RWPE2 (cell line): ENCODE results near the gene ESCO1.

Experiments
- ATAC-seq: fragments of 200-7000 bp; cut with Tn5 transposase; 3 replicates; pipeline ENCODE4 v1.9.1; 2021; ENCODE audit warnings: low read depth
- DNase-seq: peaks from one replicate; pipeline ENCODE4 v3.0.0-alpha.2; 2020; ENCODE audit warnings: low spot score
- H3K27ac ChIP-seq: fragments of 450-650 bp; 2 replicates; pipeline ENCODE4 v1.5.1; 2017; ENCODE audit warnings: mild to moderate bottlenecking; ENCODE audit not compliant: poor library complexity, severe bottlenecking
- H3K27me3 ChIP-seq: fragments of 250-450 bp; sonication (Bioruptor Pico); 2 replicates; pipeline ENCODE4 v1.5.1; 2021; ENCODE audit warnings: mild to moderate bottlenecking, moderate library complexity; ENCODE audit not compliant: insufficient read depth, poor library complexity, severe bottlenecking
- H3K36me3 ChIP-seq: fragments of 250-450 bp; sonication (Bioruptor Pico); 2 replicates; pipeline ENCODE4 v1.5.1; 2020; ENCODE audit warnings: low read depth, mild to moderate bottlenecking, moderate library complexity
- H3K4me1 ChIP-seq: fragments of 250-450 bp; sonication (Bioruptor Pico); 2 replicates; pipeline ENCODE4 v1.5.1; 2021; ENCODE audit warnings: mild to moderate bottlenecking, moderate library complexity; ENCODE audit not compliant: insufficient read depth, poor library complexity, severe bottlenecking
- H3K4me3 ChIP-seq: fragments of 250-450 bp; sonication (Bioruptor Pico); 2 replicates; pipeline ENCODE4 v1.5.1; 2021; ENCODE audit warnings: mild to moderate bottlenecking, moderate library complexity; ENCODE audit not compliant: severe bottlenecking
- H3K9me3 ChIP-seq: fragments of 250-450 bp; sonication (Bioruptor Pico); 2 replicates; pipeline ENCODE4 v1.5.1; 2021; ENCODE audit warnings: mild to moderate bottlenecking, moderate library complexity; ENCODE audit not compliant: severe bottlenecking
- TF ChIP-seq, protein P1 (sequence below): fragments of 450-650 bp; IDR thresholded peaks from one replicate; pipeline ENCODE4 v1.5.1; 2017; ENCODE audit warnings: mild to moderate bottlenecking, moderate library complexity; ENCODE audit not compliant: poor library complexity, severe bottlenecking

The ESCO1 gene

DNA sequence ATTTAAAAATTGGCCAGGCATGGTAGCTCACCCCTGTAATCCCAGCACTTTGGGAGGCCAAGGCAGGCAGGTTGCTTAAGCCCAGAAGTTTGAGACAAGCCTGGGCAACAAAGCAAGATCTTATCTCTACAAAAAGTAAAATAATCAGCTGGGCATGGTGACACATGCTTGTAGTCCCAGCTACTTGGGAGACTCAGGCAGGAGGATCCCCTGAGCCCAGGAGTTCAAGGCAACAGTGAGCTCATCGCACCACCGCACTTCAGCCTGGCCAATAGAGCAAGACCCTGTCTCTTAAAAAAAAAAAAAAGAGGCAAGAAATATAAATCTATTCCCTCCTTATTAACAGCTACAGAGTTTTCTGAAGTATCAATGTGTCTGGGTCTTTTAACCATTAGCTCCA lies 51.9 kb downstream of the ESCO1 start:
- ATAC-seq (no peak), DNase-seq (no peak)
- TF ChIP-seq, protein P1, sequence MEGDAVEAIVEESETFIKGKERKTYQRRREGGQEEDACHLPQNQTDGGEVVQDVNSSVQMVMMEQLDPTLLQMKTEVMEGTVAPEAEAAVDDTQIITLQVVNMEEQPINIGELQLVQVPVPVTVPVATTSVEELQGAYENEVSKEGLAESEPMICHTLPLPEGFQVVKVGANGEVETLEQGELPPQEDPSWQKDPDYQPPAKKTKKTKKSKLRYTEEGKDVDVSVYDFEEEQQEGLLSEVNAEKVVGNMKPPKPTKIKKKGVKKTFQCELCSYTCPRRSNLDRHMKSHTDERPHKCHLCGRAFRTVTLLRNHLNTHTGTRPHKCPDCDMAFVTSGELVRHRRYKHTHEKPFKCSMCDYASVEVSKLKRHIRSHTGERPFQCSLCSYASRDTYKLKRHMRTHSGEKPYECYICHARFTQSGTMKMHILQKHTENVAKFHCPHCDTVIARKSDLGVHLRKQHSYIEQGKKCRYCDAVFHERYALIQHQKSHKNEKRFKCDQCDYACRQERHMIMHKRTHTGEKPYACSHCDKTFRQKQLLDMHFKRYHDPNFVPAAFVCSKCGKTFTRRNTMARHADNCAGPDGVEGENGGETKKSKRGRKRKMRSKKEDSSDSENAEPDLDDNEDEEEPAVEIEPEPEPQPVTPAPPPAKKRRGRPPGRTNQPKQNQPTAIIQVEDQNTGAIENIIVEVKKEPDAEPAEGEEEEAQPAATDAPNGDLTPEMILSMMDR: no peak
- H3K4me1 ChIP-seq: no peaks in the 10 kb centered on the region
- H3K36me3 ChIP-seq: peaks cover 44% of the 10 kb centered on the region
- no peak overlapping the region for H3K27ac ChIP-seq
- no peaks in the 10 kb centered on the region for H3K27me3 ChIP-seq
- H3K9me3 ChIP-seq: no peaks in the 10 kb centered on the region
- no peak overlapping the region for H3K4me3 ChIP-seq

- Histone ChIP-seq H3K4me1 (no peaks in the 10 kb centered on the region), H3K27me3 (no peaks in the 10 kb centered on the region), H3K27ac (no peak overlapping the region), H3K4me3 (no peak overlapping the region), H3K9me3 (no peaks in the 10 kb centered on the region), H3K36me3 (peaks cover 47% of the 10 kb centered on the region)
- DNase-seq (no peak), ATAC-seq (no peak)
- TF ChIP-seq, protein P1: no peak
Observed at GRCh38 chr18:21546423-21546822, 54.1 kb downstream of the ESCO1 start.

- DNase-seq (no peak), ATAC-seq (no peak)
- Histone ChIP-seq H3K9me3 (no peaks in the 10 kb centered on the region), H3K36me3 (peaks cover 83% of the 10 kb centered on the region), H3K4me1 (no peaks in the 10 kb centered on the region), H3K27me3 (no peaks in the 10 kb centered on the region), H3K27ac (no peak overlapping the region), H3K4me3 (no peak overlapping the region)
- TF ChIP-seq, protein P1: no peak
Observed at GRCh38 chr18:21538230-21538629, 62.3 kb downstream of the ESCO1 start.

DNA sequence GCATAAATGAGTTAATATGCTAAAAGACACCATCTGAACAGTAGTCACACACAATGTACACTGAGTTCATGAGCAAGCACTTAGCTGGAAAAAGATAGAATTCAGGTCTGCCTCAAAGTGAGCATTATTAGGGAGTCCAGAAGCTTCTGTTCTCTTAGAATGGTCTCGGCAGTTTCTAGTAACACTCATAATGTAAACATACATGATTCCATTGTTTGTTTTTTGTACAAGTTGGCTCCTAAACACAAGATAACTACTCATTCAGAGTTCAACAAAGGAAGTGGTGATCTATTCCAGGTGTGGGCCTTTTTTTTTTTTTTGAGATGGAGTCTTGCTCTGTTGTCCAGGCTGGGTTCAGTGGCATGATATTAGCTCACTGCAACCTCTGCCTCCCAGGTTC lies 66.2 kb downstream of the ESCO1 start:
- ATAC-seq (no peak), DNase-seq (no peak)
- no peaks in the 10 kb centered on the region for H3K9me3 ChIP-seq
- H3K36me3 ChIP-seq: peaks cover 87% of the 10 kb centered on the region
- H3K27ac ChIP-seq: no peak overlapping the region
- H3K27me3 ChIP-seq: no peaks in the 10 kb centered on the region
- no peak overlapping the region for H3K4me3 ChIP-seq
- no peaks in the 10 kb centered on the region for H3K4me1 ChIP-seq
- TF ChIP-seq, protein P1: no peak

GRCh38 chr18:21526463-21526862 lies 74.0 kb downstream of the ESCO1 start:
- no peak for DNase-seq
- H3K27me3 ChIP-seq: no peaks in the 10 kb centered on the region
- H3K36me3 ChIP-seq: peaks cover 67% of the 10 kb centered on the region

More at GRCh38 chr18:21526463-21526862, 74.0 kb downstream of the ESCO1 start:
- H3K27ac ChIP-seq: no peak overlapping the region
- no peak overlapping the region for H3K4me3 ChIP-seq
- H3K4me1 ChIP-seq: no peaks in the 10 kb centered on the region
- TF ChIP-seq, protein P1: no peak
- no peaks in the 10 kb centered on the region for H3K9me3 ChIP-seq
- ATAC-seq: no peak
